Testis (tissue), 3 donors: ENCODE data around the gene HHLA2. TPM values are rescaled to one million over a fixed set of nuclear protein-coding genes. Genes with fewer than 3 reads are reported as not detected.

Source experiments
- DNase-seq: peaks from one replicate; pipeline ENCODE4 v3.0.0-alpha.2; 2019
- H3K27ac ChIP-seq, 2 donors: fragments of 200-600 bp; sonication (generic); one replicate each; pipeline ENCODE4 v1.5.1; 2019
- H3K27me3 ChIP-seq: fragments of 200-600 bp; sonication (generic); one replicate; pipeline ENCODE4 v1.5.1; 2019
- H3K36me3 ChIP-seq: fragments of 200-600 bp; sonication (generic); one replicate; pipeline ENCODE4 v1.5.1; 2017; ENCODE audit warnings: low read depth; ENCODE audit errors: missing control alignments
- H3K4me1 ChIP-seq: fragments of 200-600 bp; sonication (generic); one replicate; pipeline ENCODE4 v1.5.1; 2019
- H3K4me3 ChIP-seq, 2 donors: fragments of 200-600 bp; sonication (generic); one replicate each; pipeline ENCODE4 v1.5.1; 2017 to 2019
- H3K9me3 ChIP-seq: fragments of 200-600 bp; sonication (generic); one replicate; pipeline ENCODE4 v1.5.1; 2017
- CTCF ChIP-seq, 3 experiments: fragments of 450-650 bp in 2 of 3; fragments of 200-600 bp in 1 of 3; sonication (generic) in 1 of 3; IDR thresholded peaks; one replicate each; pipeline ENCODE4 v1.5.1; 2016 to 2019; ENCODE audit warnings: antibody characterized with exemption in 3 of 3, mild to moderate bottlenecking in 2 of 3, moderate library complexity in 1 of 3
- POLR2A ChIP-seq: fragments of 450-650 bp; IDR thresholded peaks from one replicate; pipeline ENCODE4 v1.6.1; 2017; ENCODE audit warnings: antibody characterized with exemption, mild to moderate bottlenecking, moderate library complexity
- WGBS, 2 donors: methylation state at CpG; one replicate each; pipeline ENCODE4 v1.1.5; 2018; 5-methylcytosine and 5-hydroxymethylcytosine counted together
- intact Hi-C: fragments of 100-400 bp; cut with DNase I; formaldehyde crosslinking; loops from one replicate; pipeline ENCODE4 v1.15.1; 2023; ENCODE audit warnings: low total_unique reads
- polyA plus RNA-seq: library from polyadenylated mRNA; stranded (reverse); fragments of 350-450 nt; fragmentation: Illumina TruSeq; extraction: RNeasy Lipid Tissue Mini Kit (QIAGEN cat#74804); gene quantifications from one replicate; pipeline ENCODE4 v1.2.3, GENCODE V29; 2014; ENCODE audit warnings: low read depth, low replicate concordance; ENCODE audit not compliant: insufficient read depth
- total RNA-seq, 2 donors: library from RNA; depleted of rRNA; stranded (reverse); fragments of >200 nt; gene quantifications; one replicate each; pipeline ENCODE4 v1.2.3, GENCODE V29; 2016

HHLA2 gene
- total and polyA plus RNA-seq, 3 donors from 2014 or later: 1.5 to 6.7 (median 5.2) TPM

DNA sequence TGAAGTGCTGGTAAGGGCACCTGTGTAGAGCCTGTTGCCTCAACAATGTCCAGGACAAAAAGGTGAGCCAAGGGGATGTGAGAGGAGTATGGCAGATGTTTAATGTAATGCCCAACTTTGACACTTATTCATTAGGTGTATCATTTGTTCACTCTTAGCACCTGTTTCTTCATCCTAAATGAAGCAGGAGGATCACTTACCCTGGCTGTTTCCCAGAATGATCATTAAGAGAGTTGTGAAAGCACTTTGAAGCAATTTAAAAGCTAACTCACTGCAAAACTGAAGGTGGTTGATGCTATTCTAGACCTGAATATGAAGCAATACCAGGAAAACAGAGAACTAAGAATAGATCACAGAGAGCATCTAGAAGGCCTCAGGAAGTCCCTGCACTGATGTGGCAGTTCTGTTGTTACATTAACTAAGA lies 3.4 kb upstream of the HHLA2 start:
- Histone ChIP-seq H3K27me3 (no peaks in the 10 kb centered on the region), H3K9me3 (no peaks in the 10 kb centered on the region), H3K4me1 (no peaks in the 10 kb centered on the region), H3K27ac (no peak overlapping the region), H3K4me3 (no peak overlapping the region), H3K36me3 (no peaks in the 10 kb centered on the region)
- DNase-seq: no peak
- intact Hi-C loops: no loop called here
- TF ChIP-seq POLR2A: no peak
- no peak for TF ChIP-seq CTCF (IDR thresholded peaks at IDR 0.05)

DNA sequence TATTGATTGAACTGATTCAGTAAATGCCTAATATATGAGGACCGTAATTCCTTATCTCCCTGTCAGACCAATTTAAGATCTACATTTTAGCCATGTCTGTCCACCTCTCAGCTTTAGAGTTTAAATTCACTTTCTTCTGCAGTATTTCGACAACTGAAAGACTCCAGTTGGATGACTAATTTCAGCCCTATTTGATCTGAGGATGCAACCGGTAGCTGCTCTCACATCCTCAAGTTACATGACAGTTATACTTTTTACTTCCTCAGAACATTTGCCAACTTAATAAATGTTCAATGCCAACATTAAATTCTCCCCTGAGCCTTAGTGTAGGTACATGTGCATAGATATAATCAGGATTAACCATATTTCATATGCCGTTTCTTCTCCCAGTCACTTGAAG lies 2.5 kb upstream of the HHLA2 start:
- no peak for DNase-seq
- H3K27ac ChIP-seq: no peak overlapping the region
- no peaks in the 10 kb centered on the region for H3K27me3 ChIP-seq
- H3K9me3 ChIP-seq: no peaks in the 10 kb centered on the region
- H3K4me1 ChIP-seq: no peaks in the 10 kb centered on the region
- no peak for TF ChIP-seq POLR2A
- TF ChIP-seq CTCF (IDR thresholded peaks at IDR 0.05): no peak
- no peak overlapping the region for H3K4me3 ChIP-seq
- WGBS, 2 donors: 79 to 85% methylated on average over 4 of the region's 4 CpGs
- H3K36me3 ChIP-seq: no peaks in the 10 kb centered on the region
- intact Hi-C loops: no loop called here

GRCh38 chr3:108295421-108296175 lies 750 bp upstream of the HHLA2 start:
- TF ChIP-seq POLR2A: no peak
- Histone ChIP-seq H3K27me3 (no peaks in the 10 kb centered on the region), H3K27ac (no peak overlapping the region), H3K4me3 (no peak overlapping the region), H3K4me1 (no peaks in the 10 kb centered on the region), H3K36me3 (no peaks in the 10 kb centered on the region), H3K9me3 (no peaks in the 10 kb centered on the region)
- no peak for DNase-seq
- intact Hi-C loops: no loop called here
- WGBS, 2 donors: 78 to 87% methylated on average over 7 of the region's 7 CpGs

DNA sequence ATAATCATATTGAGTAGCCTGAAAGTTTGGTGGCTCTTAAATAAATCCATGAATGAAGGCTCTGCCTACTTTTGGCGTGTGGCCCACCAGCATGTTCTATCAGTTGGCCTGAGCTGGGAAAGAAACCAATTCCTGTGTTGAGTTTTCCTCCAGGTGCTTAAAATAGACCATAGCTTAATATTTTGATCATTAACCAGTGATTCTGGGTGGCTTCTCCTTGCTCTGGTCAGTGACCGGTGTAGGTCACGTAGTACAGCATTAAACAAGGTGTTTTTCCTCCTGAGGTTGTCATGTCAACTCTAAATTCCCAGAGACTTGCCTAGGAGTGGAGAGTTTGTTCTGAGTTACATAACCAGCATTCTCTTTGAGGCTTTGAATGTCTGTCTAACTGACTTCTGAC lies 1.3 kb downstream of the HHLA2 start:
- TF ChIP-seq POLR2A: no peak
- TF ChIP-seq CTCF (IDR thresholded peaks at IDR 0.05): no peak
- 61 to 84% methylated on average over 3 of the region's 3 CpGs for WGBS, 2 donors
- H3K4me3 ChIP-seq: no peak overlapping the region
- H3K4me1 ChIP-seq: no peaks in the 10 kb centered on the region
- no peaks in the 10 kb centered on the region for H3K27me3 ChIP-seq
- no peak overlapping the region for H3K27ac ChIP-seq
- intact Hi-C loops: no loop called here
- no peaks in the 10 kb centered on the region for H3K9me3 ChIP-seq
- H3K36me3 ChIP-seq: no peaks in the 10 kb centered on the region
- peak; percentile 40 for DNase-seq

GRCh38 chr3:108298056-108298455 lies 1.7 kb downstream of the HHLA2 start:
- H3K4me3 ChIP-seq: no peak overlapping the region
- H3K36me3 ChIP-seq: no peaks in the 10 kb centered on the region
- DNase-seq: no peak
- H3K4me1 ChIP-seq: no peaks in the 10 kb centered on the region
- 83 to 88% methylated on average over 2 of the region's 2 CpGs for WGBS, 2 donors
- H3K9me3 ChIP-seq: no peaks in the 10 kb centered on the region
- H3K27ac ChIP-seq: no peak overlapping the region
- no peak for TF ChIP-seq POLR2A
- no peak for TF ChIP-seq CTCF (IDR thresholded peaks at IDR 0.05)
- intact Hi-C loops: no loop called here
- H3K27me3 ChIP-seq: no peaks in the 10 kb centered on the region
